Ramos (cell line): ENCODE results near the gene NAA11.

ENCODE experiments used
- in situ Hi-C: fragments of 300-500 bp; cut with MboI; formaldehyde crosslinking; loops from one replicate; pipeline ENCODE4 v1.14.3; 2022; ENCODE audit warnings: low sequenced_read_pairs; ENCODE audit not compliant: unreplicated experiment

NAA11 gene

DNA sequence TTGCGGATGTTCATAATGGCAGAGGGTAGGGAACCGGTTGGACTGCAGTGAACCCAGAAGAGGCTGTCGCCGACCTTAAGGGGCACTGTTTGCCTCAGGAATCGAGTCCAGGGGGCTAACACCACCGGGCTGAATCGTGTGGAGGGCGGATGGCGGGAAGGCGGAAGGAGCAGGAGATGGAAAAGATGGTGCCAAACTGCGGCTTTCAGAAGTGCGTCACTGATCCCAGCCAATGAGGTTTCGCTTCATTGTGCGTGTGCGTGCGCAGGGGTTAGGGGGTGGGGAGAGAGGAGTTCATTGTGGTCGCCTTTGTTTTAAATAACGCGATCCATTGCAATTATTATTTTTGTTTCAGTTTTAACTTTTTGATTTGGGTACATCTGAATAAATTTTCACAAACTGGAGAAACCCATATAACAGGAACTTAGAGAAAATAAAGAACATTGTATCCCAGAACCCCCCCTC lies at the start of gene NAA11:
Gene NAA11 (minus strand): TSS at position 198 of the 465 bp plus-strand sequence. CDS start 184 bp downstream, at position 14.
- in situ Hi-C loops, result no loop called here

DNA sequence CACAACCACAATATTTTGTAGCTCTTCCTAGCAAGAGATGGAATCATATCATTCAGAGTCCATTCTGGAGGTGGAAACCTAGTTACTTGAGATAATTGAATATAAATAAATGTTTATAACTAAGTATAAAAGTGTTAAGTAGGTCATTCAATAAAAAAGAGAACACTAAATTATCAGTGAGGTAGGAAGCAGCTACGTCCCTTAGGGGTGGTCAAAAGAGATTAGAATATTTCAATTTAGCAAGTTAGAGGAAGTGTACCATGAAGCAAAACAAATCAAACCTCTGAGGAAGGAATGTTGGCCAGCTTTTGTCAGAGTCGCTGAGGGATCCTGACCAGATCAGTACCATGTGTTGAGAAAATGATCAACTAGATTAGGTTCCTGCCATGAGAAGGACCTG lies 44.2 kb upstream of the NAA11 start:
- in situ Hi-C loops, result no loop called here

DNA sequence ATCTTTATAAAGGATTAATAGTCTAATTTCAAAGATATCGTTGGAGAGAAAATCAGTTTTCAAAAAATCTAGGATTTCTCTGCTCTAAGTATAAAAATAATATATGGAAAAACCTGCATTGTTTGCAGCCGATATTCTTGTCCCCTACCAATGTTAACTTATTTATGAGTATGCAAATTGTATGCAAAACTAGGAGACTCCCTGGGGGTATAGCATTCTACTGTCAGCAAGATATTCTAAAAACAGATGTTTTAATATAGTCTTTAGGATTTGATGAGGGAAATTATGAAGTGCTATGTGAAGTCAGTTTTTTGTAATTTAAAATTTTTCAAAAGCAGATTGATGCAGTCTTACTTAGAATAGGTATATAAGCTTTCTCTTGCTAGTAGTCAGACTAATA lies 41.2 kb upstream of the NAA11 start:
- in situ Hi-C loops, result no loop called here

DNA sequence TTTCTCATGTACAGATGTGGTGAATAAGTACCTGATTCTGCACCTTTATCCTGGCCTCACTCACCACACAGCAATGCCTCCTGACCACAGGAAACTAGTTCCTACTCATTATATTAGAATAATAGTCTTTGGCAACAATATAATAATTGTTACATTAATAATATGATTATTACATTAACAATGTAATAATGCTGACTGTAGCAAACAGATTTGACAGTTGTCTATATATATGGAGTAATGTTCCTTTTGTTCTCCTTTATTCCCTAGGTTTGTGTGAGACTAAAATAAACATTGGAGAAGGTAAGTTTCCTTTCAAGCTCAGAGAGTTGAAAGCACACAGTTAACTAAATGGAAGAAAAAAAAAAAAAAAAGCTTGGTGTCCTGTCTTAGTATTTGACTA lies 40.6 kb upstream of the NAA11 start:
- in situ Hi-C loops, result no loop called here

DNA sequence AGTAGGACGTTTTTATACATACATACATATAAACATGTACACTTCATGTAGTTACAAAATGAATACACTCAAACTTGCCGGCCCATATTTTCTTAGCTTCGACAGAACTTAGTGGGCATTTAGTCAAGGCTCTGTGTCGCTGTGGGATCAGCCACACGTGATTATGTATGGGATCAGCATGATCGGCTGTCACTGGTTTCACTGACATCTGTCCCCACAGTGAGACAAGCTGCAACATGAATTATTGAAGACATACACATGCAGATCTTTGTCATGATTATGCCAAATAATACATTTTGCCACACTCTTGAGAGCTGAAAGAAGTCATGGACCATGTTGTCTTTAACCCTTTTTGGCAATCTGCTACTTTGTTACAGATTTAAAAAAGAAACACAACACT lies 38.2 kb upstream of the NAA11 start:
- in situ Hi-C loops, result no loop called here

DNA sequence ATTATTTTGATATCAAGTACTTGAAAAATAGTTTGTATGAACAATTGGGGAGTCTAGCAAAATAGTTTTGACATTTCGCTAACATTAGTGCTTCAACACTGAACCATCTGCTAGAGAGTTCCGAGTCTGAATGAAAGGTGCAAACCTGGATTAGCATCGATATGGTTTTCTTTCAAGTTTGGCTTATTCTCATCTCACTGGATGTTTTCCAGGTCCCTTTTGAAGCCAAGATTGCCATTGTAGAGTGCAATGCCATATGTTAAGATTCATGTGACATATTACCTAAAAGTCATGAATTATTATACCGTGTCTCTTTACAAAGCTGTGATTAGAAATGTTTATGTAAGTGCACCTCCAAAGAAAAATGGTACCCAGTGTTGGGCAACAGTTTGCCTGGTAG lies 36.8 kb upstream of the NAA11 start:
- in situ Hi-C loops, result no loop called here

DNA sequence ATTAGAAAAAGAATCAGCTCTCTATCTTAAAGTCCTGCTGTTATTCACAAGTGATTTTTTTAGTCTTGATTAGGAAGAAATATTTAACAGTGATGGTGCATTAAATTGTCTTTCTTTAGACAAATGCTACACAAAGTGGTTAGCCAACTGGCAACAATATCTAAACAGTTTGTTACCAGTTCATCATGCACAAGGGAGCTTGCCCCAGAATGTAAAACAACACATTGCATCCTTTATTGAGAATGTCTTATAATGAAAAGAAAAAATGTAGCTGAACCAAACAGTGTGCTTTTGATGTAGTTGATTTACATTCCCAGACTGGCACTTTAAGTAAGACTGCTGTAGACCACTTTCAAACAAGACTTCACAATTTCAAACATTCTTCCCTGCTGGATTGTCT lies 34.1 kb upstream of the NAA11 start:
- in situ Hi-C loops, result no loop called here

DNA sequence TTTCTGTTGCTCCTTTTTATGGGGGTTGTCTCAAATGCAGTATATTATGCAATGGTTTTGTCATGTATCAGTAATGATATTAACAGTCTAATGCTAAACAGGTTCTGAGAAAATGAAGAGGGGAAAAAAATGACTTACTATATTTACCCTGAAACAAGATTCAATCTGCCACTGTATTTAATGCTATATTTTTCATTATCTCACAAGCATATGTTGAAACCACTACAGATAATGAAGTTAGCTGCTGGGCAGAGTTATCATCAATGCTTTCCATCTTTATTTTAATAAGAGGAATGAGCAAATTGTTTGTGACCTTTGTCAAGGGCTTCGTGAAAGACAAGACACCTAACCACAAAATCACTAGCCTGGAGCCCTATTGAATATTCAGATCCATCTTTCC lies 32.6 kb upstream of the NAA11 start:
- in situ Hi-C loops, result no loop called here

DNA sequence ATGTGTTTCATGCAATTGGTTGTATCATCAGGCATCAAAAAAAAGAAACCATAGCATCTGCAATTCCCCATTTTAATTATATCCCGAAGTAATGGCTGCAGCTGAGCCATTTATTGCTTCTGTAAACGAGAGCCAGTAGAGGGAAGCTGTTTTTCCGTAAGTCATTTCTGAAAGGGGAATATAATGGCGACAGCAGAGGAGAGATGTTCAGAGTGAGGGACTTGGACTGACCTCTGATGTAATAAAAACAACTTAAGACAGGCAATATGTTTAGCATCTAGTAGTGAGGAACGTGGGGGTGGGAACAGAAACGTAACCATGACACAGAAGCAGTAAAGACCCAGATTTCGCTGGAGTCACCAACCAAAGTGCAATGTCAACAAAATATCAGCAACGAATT lies 31.5 kb upstream of the NAA11 start:
- in situ Hi-C loops, result no loop called here

DNA sequence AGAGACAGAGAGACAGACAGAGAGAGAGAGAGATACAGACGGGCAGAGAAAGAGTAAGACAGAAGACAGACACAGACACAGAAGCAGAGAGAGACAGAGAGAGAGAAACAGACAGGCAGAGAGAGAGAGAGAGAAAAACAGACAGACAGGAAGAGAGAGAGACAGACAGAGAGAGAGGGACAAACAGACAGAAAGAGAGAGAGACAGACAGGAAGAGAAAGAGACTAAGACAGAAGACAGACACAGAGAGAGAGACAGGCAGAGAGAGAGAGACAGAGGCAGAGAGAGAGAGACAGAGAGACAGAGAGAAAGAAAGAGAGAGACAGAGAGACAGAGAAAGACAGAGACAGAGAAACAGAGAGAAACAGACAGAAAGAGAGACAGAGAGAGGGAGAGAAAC lies 27.2 kb upstream of the NAA11 start:
- in situ Hi-C loops, result no loop called here

DNA sequence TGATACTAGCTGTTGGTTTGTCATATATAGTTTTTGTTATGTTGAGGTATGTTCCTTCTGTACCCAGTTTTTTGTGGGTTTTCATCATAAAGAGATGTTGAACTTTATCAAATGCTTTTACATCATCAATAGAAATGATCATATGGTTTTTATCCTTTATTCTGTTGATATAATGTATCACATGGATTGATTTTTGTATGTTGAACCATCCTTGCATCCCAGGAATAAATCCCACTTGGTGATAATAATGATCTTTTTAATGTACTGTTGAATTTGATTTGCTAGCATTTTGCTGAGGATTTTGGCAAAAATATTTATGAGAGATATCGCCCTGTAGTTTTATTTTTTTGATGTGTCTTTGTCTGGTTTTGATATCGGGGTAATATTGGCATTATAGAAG lies 22.5 kb upstream of the NAA11 start:
- in situ Hi-C loops, result no loop called here

DNA sequence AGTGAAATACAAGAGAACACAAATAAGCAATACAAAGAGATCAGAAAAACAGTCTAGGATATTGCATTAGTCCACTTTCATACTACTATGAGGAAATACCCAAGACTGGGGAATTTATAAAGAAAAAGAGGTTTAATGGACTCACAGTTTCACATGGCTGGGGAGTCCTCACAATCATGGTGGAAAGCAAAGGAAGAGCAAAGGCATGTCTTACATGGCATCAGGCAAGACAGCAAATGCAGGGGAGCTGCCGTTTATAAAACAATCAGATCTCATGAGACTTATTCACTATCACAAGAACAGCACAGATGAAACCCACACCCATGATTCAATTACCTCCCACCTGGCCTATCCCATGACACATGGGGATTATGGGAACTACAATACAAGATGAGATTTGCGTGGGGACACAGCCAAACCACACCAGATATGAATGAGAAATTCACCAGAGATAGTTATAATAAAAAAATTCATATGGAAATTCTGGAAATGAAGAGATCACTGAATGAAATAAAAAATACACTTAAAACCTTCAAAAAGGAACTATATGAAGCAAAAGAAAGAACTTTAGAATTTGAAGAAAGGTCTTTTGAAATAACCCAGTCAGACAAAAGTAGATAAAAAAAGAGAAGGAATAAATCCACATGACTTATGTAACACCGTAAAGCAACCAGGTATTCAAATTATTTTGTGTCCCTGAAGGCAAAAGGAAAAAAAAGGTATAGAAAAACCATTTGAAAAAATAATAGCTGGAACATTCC lies 16.2 kb upstream of the NAA11 start:
- in situ Hi-C loops, result no loop called here

DNA sequence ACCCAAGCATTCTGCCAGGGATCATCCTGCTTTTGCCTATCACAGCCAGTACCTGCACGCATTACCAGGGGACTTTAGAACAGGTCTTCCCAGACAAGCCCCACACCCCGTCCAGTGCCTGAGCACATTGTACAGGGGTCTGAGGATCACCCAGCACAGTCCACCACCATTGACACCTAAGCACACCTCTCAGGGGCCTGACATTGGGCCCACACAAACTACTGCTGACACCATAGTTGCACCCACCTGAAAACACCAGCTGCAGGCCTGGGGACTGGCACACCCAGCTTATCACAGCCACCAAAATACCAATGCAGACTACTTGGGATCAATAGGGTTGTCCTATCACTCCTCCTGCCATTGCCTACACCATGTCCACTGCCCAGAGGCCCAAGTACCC lies 14.7 kb upstream of the NAA11 start:
- in situ Hi-C loops, result no loop called here

DNA sequence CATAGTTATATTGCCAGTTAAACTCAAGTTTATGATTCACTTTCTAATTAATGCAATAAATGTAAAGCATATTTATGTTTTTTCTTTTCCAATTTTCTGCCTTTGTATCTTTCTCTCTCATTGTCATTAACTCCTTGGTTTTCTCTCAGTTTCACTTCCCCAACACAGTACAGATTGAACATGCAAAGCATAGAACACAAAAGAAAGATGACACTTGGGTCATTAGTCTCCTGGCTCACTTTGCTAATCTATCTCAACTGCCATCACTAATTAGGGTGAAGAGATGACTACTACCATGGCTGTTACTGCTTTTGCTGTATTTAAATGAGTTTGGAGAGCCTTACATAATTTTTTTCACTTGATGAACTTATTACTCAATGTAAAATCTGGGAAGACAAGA lies 12.3 kb upstream of the NAA11 start:
- in situ Hi-C loops, result no loop called here

DNA sequence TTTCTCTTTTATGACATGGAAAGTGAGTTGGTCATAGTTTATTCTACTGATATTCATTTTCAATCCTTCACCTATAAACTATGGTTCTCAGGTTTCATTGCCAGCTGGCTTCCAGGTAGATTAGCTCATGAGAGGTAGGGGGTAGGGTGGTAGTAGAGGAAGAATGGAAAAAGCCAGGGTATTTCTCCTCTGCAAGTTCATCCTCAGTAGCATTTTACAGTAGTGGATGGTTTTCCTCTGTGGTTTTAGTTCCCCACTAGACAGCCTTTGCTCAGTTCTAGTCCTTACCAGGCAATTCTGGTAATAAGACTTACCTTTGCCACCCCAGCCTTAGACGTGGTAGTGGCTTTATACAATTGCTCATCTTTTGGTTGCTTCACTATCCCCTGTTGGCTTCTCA lies 8.9 kb upstream of the NAA11 start:
- in situ Hi-C loops, result no loop called here

DNA sequence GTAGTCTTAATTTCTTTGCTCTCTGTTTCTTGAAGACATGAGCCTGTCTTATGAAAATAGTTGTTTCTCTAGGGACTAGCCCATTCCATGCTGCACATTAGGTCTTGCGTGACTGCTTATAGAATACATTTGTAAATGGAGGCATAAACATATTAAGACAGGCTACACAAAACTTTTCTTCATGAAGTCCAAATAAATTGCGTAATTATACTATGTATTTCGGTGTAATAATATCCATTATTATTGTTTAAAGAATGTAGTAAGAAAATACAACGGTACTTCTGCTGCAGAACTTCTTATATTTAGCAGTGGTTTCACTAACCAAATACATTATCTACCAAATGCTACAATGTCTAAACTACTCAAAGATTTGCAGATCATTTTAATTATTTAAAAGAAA lies 8.5 kb upstream of the NAA11 start:
- in situ Hi-C loops, result no loop called here

DNA sequence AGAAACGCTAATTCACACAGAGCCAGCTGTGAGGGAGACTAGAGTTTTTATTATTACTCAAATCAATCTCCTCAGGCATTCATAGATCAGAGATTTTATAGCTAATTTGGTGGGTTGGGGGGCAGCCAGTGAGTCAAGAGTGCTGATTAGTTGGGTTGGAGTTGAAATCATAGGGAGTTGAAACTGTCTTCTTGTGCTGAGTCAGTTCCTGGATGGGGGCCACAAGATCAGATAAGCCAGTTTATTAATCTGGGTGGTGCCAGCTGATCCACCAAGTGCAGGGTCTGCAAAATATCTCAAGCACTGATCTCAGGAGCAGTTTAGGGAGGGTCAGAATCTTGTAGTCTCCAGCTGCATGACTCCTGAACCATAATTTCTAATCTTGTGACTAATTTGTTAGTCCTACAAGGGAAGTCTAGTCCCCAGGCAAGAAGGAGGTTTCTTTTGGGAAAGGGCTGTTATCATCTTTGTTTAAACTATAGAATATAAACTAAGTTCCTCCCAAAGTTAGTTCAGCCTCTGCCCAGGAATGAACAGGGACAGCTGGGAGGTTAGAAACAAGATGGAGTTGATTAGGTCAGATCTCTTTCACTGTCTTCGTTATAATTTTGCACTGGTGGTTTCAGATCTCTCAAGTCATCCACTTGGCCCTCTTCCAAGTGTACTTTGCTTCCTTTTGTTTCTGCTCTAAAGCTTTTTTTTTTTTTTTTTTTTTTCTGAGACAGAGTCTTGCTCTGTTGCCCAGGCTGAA lies 5.4 kb upstream of the NAA11 start:
- in situ Hi-C loops, result no loop called here

DNA sequence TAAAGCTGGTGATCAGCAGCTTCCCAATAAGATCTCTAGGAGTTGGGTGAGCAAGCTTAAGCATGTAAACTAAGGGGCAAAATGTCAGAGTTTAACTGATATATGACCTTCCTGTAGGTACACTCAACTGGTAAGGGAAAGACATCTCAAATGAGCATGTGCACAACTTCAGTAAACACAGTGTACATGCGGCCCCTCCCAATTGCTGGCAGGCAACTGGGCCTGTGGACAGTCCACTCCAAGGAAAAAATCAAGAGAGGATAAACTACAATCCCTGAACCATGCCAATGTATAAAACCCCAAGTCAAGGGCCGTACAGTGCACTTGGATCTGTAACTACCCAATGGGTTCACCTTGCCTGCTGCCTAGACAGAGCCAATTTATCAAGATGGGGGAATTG lies 4.9 kb upstream of the NAA11 start:
- in situ Hi-C loops, result no loop called here

DNA sequence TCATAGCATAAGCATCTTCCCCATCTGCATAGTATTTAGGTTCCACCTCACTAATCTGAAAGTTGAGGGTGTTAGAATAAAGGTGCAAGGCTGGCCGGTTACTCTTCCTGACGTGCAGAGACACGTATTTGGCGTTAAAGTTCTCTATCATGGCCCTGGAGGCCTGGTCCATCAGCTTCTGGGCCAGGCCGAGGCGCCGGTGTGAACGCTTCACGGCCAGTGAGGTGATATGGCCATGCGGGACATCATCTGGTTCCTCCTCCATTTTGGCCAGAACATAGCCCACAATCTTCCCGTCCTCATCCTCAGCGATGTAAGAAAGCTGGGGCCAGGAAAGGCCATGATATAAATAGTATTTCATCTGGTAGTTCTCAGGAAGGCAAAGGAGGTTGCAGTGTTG lies 425 bp downstream of the NAA11 start:
- in situ Hi-C loops, result no loop called here

DNA sequence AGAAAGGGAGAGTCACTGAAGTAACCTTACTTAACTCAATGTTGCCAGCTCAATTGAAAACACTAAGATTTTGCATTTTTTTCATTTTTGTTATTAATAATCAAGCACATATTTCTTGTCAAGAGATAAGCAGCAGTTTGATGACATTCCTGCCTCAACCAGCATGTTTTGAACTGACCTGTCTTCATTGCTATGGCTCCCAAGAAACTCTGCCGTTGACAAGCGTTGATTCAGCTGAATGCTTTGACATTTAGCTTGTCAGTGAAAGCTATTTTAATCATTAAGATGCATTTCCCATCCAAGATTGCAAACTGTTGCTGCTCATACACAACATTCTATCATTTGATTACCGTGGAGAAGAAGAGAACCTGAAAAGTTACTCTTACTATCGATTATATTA lies 5.9 kb downstream of the NAA11 start:
- in situ Hi-C loops, result no loop called here

DNA sequence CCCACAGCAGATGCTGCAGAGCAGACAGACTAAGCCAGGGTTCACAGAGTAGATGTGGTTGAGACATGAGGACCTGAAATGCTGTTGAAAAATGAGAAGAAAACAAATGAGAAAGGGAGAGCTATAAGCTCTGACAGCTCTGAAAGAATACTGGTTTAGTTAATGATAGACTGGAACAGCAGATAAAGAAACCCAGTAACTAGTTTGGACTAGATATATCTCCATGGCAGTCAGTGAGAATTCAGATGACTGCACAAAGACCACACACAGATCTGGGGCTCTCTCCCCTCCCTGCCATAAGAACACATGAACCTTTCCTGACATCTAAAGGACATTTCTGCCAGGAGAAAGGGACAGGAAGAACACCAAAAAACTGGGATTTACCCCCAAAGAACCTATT lies 8.2 kb downstream of the NAA11 start:
- in situ Hi-C loops, result no loop called here

DNA sequence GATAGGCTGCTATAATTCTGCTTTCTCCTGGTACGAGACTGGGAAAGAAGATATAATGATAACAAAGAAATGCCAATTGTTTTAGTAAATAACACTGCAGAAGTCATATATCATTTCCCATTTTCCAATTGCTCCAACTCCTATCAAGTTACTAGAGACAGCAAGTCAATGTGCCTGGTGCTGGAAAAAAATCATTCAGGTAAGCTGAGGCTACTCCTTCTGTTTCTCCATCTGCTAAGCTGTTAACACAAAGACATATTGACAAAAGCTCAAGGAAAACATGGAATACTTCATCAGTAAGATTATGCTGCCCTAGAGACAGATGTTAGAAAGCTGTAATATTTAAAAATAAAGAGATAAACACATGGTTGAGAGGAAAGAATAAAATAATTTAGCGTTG lies 10.0 kb downstream of the NAA11 start:
- in situ Hi-C loops, result no loop called here
